Measurements from ENCODE around the gene RBM19.

- TF ChIP-seq POLR2A (IDR thresholded peaks at IDR 0.05) (no peak), CTCF (IDR thresholded peaks at IDR 0.05) (no peak), EP300 (IDR thresholded peaks at IDR 0.05) (no peak)
Measured at GRCh38 chr12:113933201-113933786, 32.8 kb downstream of the RBM19 start.
